ENCODE data around the gene MBP.

The MBP gene

DNA sequence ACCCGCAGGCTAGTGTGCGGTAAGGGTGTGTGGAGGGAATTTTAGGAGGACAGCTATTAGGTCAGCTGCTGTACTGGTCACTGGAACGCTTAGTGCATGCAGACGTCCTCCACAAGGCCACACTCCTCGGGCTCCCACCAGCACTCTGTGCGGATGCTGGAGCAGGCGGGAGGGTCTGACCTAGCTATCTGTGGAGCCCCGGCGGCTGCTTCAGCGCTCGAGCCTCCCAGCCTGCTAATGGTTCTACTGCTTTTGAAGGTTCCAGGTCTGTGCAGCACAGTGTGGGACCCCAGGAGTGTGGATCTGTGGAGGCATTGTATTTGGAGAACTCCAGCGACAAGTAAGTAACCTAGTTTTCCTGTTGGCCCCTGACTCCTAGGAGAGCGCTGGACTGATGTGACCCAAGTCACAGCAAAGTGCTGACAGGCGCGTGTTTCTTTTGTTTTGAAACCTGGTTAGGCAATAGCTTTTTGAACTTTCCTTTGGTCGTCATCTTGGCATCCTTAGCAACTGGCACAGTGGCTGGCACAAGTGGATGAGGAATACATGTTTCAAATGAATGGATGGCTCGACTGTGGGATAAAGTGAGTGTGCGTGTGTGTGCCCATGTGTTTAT, 196.8 kb downstream of the MBP start:
- no peak for DNase-seq

DNA sequence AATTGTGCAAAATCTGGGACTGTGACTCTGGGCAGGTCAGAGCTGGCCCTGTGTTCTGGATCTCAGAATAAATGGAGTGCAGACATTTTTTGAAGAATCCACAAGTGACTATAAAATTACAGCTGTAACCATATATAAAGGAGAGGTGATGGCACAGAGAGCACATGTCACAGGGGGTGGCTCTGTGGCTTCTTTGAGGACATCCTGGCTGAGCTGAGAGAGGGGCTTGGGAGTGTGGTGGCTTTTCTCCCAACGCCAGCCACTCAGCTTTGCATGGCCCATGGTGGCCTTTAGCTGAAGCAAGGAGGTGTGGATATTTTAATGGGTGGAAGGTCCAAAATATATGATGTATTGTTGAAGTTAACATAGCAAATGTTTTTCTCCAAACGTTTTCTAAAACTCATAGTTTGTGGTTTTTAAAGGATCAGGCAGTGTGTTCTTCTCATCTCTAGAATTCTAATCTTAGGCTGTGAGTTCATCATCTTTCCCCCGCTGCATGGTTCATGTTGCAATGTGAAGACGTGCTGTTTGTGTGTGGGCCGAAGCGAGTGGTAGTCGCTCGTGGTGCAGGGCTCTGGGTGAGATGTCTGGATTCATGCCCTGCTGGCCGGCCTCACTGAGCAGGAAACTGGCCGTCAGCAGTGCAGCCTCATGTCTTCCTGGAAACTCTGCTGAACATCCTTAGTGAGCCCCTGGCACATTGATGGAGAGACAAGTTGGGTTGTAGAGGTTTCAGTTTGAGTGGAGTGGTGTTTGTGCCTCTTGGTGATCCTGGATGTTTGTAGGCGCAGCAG, 200.4 kb downstream of the MBP start:
- no peak for DNase-seq

DNA sequence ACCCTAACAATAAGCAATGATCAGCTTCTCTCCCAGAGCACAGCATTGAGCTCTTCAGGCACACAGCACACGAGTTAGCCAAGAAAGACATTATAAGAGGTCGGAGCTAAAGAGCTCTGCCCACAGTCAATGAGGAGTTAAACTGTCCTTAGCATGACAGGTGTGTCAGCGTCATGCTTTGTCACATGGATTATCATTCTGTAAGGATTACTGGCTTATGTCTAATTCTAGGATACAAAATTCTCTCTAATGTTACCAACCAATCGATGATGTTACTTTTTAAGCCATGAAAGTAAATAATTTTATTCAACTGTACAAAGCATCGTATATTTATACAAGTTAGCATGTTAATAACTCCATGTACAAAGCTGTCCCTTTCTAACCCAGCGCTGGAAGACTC, 201.4 kb downstream of the MBP start:
- no peak for DNase-seq
